CD4-positive, alpha-beta T cell treated with Interleukin-1 beta for 1 hour (primary cell): ENCODE results near the gene PAGE2B.
"Not testable (repeated sequence)": the region's sequence is repeated elsewhere in the genome, so short reads cannot be mapped to it uniquely, and the experiment has no call there.

Experiments used
- DNase-seq, 2 donors: peaks; one replicate each; pipeline ENCODE4 v3.0.0-alpha.2; 2020 to 2022

The PAGE2B gene

GRCh38 chrX:55111578-55112254, 36.9 kb downstream of the PAGE2B start:
- DNase-seq: no peak

GRCh38 chrX:55116589-55116988, 41.8 kb downstream of the PAGE2B start:
- not testable (repeated sequence) for DNase-seq

- peak in 1 of 2 donors; percentile 2 for DNase-seq
These were observed 43.7 kb downstream of the PAGE2B start for GRCh38 chrX:55118574-55118973.

- no peak for DNase-seq
These were observed 44.4 kb downstream of the PAGE2B start for GRCh38 chrX:55119271-55119670.

GRCh38 chrX:55119712-55120111, 44.9 kb downstream of the PAGE2B start:
- DNase-seq: peak in 1 of 2 donors; percentile 1

GRCh38 chrX:55120761-55121358, 46.0 kb downstream of the PAGE2B start:
- no peak for DNase-seq

GRCh38 chrX:55123900-55124299, 49.1 kb downstream of the PAGE2B start:
- DNase-seq: no peak

- no peak for DNase-seq
These were observed 52.9 kb downstream of the PAGE2B start for GRCh38 chrX:55127692-55128091.
